HG02759 (cell line): Measurements from ENCODE around the gene TMPRSS13.
"Not testable (repeated sequence)": the region's sequence is repeated elsewhere in the genome, so short reads cannot be mapped to it uniquely, and the experiment has no call there.

ENCODE experiments used
- ATAC-seq: cut with Tn5 transposase; IDR thresholded peaks from one replicate; pipeline ENCODE4 v1.9.1; 2021; ENCODE audit warnings: mild to moderate bottlenecking, moderate library complexity; ENCODE audit not compliant: unreplicated experiment

Gene TMPRSS13

DNA sequence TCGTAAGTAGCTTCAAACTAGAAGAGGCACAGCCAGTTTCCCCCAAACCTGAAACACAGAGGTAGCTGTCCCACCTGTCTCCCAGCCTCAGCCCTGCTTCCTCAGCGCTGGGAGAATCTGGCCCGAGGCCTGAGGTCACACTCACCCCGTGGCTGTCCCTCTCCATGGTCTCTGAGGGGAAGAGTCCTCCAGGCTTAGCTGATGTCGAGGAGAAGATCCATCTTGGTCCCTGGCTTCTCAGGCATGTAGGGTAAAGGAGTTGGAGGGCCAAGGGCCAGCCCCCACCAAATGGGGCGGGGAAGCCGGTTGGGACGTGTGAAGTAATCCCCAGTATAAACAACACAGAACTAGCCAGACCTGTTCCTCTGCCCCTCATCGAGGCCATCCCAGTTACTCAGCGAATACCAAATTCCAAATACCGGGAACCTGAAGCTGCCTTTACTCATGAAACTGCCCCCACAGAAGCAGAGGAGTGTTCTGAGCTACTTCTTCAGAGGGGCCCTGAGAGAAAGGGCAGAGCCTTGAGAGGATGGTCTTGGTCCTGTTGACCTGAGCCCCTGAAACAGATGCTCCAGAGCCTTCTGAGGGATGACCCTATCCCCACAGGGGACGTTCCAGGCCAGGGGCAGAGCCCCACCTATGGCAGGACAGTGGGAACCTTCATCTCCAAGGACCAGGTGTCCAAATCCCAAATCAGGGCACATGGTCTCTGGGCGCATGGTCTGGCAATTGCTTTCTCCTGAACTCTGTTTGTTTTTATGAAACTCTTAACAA is at the start of gene TMPRSS13:
TMPRSS13 (minus strand) TSS at position 261 of the 774 bp plus-strand sequence; CDS start at position 166, 95 bp downstream.
- no peak for ATAC-seq

DNA sequence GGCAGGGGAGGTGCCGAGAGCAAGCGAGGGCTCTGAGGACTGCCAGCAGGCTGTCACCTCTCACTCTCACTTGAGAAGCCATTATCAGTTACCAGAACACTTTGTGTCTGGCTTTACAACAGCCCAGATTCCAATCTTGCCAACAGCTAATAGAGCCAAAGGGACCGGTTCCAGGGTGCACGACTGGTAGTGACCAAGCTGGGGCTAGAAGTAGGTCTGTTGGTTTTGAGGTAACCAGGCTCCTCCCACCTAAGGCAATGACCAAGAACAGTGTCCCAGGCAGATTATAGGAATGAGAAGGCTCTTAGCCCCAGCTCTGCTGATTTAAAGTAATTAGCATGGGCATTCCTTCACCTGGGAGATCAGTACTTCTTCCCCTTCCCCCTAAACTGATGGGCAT is 49.8 kb upstream of the TMPRSS13 start:
- ATAC-seq: no peak

GRCh38 chr11:117978291-117978910 is 49.2 kb upstream of the TMPRSS13 start:
- ATAC-seq: not testable (repeated sequence)

DNA sequence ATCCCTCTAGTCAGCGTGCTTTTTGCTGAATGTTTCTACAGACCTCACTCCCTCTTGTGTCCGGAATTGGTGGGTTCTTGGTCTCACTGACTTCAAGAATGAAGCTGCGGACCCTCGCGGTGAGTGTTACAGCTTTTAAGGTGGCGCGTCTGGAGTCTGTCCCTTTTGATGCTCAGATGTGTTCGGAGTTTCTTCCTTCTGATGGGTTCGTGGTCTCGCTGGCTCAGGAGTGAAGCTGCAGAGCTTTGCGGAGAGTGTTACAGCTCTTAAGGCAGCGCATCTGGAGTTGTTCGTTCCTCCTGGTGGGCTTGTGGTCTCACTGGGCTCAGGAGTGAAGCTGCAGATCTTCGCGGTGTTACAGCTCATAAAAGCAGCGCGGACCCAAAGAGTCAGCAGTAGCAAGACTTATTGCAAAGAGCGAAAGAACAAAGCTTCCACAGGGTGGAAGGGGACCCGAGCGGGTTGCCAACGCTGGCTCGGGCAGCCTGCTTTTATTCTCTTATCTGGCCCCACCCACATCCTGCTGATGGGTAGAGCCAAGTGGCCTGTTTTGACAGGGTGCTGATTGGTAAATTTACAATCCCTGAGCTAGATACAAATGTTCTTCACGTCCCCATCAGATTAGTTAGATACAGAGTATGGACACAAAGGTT is 48.5 kb upstream of the TMPRSS13 start:
- ATAC-seq: not testable (repeated sequence)

DNA sequence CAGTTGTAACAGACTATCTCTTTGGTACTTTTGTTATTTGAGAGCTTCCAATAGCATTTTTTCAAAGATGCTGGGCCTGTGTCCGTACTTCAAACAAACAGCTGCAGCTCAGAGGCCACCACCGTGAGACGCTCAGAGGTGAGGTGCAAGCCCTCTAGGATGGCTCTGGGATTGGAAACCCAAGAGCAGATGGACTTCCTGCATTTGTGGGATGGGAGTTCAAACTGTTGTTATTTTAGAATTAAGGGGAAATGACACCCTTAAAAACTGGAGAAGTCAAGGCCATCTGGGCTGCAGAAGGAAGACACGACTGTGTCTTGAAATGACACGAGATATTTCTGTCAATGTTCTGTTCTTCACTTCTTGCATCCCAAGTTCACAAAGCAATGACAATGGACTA is 47.8 kb upstream of the TMPRSS13 start:
- no peak for ATAC-seq

GRCh38 chr11:117976445-117976844 is 47.2 kb upstream of the TMPRSS13 start:
- ATAC-seq: no peak

- ATAC-seq: no peak
Observed at GRCh38 chr11:117973503-117973860, 44.3 kb upstream of the TMPRSS13 start.

DNA sequence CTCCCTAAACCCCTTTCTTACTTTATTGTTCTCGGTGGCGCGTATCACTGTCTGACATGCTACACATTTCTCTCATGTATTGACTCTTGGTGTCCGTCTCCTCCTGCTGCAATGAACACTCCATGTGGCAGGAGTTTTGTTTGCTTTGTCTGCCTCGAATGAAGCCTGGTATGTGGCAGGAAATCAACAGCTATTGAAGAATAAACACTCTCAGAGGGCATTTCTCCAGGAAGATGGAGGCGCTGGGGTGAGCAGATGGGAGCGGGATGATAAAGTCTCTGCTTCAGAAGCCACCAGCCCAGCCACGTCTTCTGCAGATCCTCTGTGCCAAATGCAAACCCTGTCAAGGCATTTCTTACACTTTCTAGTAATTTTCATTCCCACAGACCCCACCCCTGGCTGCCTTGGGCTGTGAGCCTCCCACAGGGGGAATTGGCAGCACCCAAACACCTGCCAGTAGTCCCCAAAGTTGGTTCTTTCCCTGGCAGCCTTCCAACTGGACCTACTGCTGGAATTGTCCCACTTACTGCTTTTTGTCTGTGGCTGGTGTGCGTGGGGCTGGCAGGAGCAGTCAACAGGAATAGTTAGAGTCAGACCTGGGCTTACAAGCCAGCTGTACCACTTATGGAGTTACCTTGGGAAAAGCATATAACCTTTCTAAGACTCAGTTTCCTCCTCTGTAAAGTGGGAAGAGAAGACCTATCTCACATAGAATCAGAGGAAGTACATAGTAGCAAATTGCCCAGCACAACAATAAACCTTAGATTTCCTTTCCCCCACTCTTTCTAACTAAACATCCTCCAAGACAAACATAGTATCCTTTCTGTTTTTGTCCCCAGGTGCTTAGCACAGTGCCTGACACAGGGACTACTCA is 43.7 kb upstream of the TMPRSS13 start:
- no peak for ATAC-seq

- no peak for ATAC-seq
Observed at GRCh38 chr11:117972044-117972443, 42.8 kb upstream of the TMPRSS13 start.

DNA sequence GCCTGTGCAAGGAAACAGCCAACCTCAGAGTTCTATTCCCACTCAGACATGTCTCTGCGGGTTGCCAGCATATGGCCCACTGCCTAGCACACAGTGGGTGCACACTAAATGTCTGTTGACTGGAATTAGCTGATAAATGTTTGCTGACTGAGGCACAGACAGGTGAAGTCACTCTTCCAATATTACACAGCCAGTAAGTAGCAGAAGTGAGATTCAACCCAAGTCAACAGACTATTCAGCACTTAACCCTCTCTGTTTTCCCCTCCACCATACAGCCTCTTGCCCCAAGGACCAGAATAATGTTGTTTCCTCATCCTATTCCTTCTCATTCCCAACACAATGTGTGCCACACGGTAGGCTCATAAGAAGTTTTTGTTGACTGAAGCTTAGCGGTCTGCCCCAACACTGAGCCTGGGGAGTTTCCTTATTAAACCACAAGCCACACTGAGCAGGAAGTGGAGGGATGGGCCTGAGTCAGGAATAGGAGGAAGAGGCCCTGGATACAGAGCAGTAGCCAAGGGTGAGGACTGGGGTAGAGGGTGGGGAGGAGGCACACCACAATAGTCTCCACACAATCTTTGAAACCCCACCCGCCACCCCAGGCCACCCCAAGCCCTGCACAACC is 41.3 kb upstream of the TMPRSS13 start:
- no peak for ATAC-seq

DNA sequence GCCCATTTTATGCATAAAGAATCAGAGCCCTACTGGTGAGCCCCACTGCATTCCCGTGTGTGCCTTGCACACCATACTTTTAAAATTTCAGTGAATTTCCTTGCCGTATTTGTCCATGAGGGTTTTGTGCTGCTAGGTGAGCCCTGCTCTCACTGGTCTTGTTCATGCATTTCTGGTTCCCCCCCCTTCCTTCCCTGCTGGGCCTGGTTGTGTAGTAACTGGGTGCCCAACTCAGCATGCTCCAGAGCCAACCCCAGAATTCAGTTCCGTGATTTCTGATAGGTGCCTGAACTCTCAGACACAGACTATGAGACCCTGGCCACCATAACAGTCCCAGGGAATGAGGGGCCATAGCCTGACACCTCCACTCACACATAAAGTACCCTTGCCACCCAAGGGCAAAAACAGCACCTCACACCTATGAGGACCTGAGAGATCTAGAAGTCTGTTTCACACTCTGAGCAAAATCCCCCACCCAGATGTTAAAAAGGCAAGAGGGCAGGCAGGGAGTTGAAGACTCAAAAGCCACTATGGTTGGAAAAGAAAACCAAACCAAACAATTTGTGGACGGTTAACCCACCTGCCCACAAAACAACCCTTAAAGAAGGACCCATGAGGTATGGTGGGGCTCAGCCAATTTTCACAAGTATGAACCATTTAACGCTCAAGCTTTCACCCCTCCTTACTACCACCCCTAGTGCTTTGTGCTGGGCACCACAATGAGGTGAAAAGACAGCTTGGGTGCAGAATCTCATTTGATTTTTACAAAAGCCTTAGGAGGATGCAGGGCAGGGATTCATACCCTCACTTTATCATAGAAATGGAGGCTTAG is 40.2 kb upstream of the TMPRSS13 start:
- no peak for ATAC-seq

DNA sequence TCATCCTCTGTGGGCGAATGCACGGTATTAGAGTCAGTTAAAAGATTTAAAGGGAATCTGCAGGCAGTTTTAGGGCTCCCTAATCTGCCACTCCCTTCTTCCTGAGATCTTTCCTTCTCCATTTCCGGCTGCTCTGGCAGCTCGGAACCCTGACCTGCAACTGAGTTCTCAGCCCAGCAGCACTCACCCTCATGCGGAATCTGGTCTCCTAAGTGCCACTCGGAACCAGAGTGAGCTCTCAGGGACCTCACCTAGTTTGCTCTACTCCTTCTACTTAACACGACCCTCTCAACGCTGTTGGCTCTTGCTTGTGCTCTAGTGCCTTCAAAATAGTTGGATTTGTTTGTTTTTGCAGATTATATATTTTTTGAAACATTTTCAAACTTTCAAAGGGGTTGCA is 37.7 kb upstream of the TMPRSS13 start:
- no peak for ATAC-seq

- ATAC-seq: no peak
Observed at GRCh38 chr11:117962826-117963225, 33.6 kb upstream of the TMPRSS13 start.

DNA sequence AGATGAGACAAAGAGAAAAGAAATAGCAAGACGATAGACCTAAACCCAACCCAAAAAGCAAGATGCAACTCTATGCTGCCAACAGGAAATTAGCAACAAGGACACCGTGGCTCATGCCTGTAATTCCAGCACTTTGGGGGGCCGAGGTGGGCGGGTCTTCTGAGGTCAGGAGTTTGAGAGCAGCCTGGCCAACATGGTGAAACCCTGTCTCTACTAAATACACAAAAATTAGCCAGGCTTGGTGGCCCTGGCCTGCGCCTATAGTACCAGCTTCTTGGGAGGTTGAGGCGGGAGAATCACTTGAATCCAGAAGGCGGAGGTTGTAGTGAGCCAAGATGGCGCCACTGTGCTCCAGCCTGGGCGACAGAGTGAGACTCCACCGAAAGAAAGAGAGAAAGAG is 32.7 kb upstream of the TMPRSS13 start:
- no peak for ATAC-seq

GRCh38 chr11:117960406-117960805 is 31.2 kb upstream of the TMPRSS13 start:
- ATAC-seq: no peak

DNA sequence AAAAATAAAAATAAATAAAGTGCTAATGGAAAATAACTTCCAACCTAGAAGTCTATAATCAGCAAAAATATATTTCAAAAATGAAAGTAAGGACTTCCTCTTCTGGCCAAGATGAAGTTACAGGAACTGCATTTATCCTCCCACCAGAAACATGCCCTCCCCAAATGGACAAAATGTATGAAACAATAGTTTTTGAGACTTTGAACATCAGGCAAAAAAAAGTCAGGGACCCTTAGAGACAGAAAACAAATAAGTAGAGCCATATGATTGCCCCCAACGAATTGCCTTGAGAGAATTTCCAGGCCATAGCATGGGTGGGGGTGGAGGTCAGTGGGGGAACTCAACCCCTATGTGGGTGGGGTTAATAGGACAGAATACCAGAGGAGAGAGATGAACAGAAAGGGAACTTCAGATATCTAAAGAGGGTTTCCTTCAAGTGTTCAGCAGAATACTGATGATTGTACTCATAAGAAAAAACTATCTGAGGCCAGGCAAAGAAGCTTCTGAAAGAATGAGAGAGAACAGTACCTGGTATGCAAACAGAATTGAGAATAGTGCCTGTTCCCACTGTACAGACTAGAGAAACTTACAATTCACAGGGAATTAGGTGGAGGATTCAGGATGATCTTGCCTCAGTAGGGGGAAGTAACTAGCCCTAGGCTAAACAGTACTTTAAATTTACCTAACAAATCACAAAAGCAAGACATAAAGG is 30.4 kb upstream of the TMPRSS13 start:
- ATAC-seq: no peak

GRCh38 chr11:117958949-117959348 is 29.7 kb upstream of the TMPRSS13 start:
- ATAC-seq: no peak

DNA sequence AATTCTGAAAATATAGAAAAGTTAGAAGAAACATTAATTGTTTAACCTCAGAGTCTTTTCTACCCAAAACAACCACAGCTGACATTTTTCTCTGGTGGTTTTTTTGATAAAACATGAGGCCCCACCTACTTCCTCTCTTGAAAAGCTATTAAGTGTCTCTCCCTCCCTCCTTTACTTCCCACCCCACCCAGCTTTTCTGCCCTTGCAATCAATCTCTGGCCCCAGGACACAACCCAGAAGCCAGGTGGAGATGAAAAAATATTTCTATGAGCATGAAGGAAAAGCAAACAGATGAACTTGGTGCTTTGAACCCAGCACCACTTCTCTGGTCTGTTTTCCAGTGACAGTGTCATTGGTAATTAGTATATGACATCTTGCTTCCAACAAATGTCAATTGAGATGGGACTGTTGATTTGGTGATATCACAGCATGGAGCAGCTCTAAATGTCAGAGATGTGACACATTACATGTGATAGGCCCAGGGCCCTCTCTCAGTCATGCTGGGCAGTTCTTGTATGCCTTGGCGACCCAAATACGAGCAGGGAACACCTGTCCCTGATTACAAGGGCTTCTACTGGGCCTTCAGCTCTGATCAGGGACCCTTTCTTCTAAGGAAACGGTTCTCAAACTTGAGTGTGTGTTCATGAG is 23.9 kb upstream of the TMPRSS13 start:
- ATAC-seq: no peak
